D341Med (cell line): Measurements from ENCODE around the gene CSTB.

Source experiments
- DNase-seq: peaks from one replicate; pipeline ENCODE4 v3.0.0; 2012; ENCODE audit warnings: low spot score

Gene CSTB

GRCh38 chr21:43731476-43731875 lies 44.6 kb downstream of the CSTB start:
- no peak for DNase-seq

- peak; percentile 85 for DNase-seq
Observed at GRCh38 chr21:43728467-43729390, 47.4 kb downstream of the CSTB start.

DNA sequence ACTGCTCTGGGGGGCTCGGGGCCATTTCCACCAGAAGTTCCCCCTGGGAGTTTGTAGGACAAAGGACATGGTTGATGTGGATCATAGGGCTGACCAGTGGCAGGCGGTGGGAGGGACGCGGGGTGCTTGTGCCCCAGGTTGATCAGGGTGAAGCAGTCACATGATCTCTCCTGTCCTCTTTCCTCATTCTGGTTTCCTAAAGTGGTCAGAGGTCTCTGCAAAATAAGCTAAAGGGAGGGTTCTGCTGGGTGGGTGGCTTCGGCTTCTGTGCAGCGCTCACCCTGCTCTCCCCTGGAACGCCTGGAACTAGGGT lies 48.0 kb downstream of the CSTB start:
- DNase-seq = no peak

- DNase-seq = no peak
Observed at GRCh38 chr21:43727519-43728153, 48.5 kb downstream of the CSTB start.

GRCh38 chr21:43726686-43727518 lies 49.2 kb downstream of the CSTB start:
- DNase-seq = peak; percentile 14
